ENCODE data around the gene CNOT9.

DNA sequence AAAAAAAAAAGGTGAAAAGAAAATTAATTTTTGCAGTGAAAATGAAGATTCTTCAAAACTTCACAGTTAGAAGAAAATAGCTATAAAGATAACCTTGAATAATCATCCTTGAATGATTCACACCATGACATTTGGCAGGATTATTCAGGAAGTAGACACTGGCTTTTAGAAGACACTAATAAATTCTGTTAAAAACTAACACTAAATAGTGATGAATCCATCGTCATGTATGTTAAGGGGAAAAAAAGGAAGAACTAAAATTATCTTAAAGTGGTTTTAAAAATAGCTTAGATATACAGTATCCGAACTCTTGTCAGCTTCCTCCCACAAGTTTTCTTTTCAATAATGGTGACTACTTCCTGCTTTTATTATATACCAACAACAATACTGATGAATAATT, 10.7 kb upstream of the CNOT9 start:
- TF ChIP-seq, protein P1, sequence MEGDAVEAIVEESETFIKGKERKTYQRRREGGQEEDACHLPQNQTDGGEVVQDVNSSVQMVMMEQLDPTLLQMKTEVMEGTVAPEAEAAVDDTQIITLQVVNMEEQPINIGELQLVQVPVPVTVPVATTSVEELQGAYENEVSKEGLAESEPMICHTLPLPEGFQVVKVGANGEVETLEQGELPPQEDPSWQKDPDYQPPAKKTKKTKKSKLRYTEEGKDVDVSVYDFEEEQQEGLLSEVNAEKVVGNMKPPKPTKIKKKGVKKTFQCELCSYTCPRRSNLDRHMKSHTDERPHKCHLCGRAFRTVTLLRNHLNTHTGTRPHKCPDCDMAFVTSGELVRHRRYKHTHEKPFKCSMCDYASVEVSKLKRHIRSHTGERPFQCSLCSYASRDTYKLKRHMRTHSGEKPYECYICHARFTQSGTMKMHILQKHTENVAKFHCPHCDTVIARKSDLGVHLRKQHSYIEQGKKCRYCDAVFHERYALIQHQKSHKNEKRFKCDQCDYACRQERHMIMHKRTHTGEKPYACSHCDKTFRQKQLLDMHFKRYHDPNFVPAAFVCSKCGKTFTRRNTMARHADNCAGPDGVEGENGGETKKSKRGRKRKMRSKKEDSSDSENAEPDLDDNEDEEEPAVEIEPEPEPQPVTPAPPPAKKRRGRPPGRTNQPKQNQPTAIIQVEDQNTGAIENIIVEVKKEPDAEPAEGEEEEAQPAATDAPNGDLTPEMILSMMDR (IDR thresholded peaks at IDR 0.05 in 8 of 11, conservative IDR thresholded peaks at IDR 0.05 in 3 of 11), result no peak
- TF ChIP-seq POLR2AphosphoS5 (IDR thresholded peaks at IDR 0.05) (no peak), POLR2A (IDR thresholded peaks at IDR 0.05) (no peak)

Data from spleen (tissue), 7 donors.